Measurements from ENCODE around the gene FEZF1. TPM values are rescaled to one million over a fixed set of nuclear protein-coding genes. Genes with fewer than 3 reads are reported as not detected.

Gene FEZF1
- not detected for total RNA-seq

DNA sequence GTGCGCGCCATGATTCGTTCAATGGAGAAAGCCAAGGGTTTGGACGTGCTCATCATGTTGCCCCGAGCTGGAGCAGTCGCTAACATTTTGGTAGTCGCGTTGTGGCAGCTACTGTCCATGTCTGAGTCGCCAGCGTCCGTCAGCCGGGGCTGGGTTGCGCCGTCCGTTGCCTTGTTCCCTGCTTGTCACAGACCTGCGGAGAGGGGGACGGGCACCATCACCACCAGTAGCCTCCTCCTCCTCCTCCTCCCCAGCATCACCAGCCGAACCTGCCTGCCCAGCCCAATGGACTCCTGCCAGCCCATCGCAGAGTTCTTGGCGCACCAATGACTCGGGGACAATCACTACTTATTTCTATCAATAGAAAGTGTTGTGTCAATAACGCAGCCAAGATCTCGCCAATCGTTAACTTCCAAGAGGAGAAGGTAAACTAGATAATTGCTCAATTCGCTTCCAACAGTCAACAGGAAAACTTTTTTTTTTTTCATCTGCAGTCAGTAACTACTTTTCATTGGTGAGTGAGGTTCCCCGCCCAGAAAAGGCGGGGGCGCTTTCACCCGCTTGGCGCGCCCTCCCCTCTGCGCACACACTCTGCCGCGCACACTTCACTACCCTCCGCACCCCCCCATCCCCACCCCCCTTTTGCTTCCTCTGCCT, at the start of gene FEZF1:
Gene FEZF1 (minus strand): TSS at position 432 of the 657 bp plus-strand sequence. CDS start 313 bp downstream, at position 119.

Other genes with a start within 250 kb of the FEZF1 start
- gene AASS, start 160.5 kb downstream of the FEZF1 start, total RNA-seq = 32.9 TPM